Stimulated activated CD4-positive, alpha-beta T cell treated with anti-CD3 and anti-CD28 coated beads, Interleukin-4, amount 100 ng/mL, for 1 hour (primary cell): ENCODE data around the gene DDX46.
A peak's percentile ranks its signal among the peaks of the same experiment; 100 is the strongest.
"Not testable (repeated sequence)": the region's sequence is repeated elsewhere in the genome, so short reads cannot be mapped to it uniquely, and the experiment has no call there.

Experiments used
- DNase-seq: peaks from one replicate; pipeline ENCODE4 v3.0.0-alpha.2; 2020

The DDX46 gene

GRCh38 chr5:134845852-134846640 lies 87.5 kb downstream of the DDX46 start, which contains the start of gene C5orf24:
TSS of gene C5orf24 (plus strand) at chr5:134845968. CDS start at chr5:134854901, 8,933 bp downstream.
- DNase-seq, result peak; percentile 90

DNA sequence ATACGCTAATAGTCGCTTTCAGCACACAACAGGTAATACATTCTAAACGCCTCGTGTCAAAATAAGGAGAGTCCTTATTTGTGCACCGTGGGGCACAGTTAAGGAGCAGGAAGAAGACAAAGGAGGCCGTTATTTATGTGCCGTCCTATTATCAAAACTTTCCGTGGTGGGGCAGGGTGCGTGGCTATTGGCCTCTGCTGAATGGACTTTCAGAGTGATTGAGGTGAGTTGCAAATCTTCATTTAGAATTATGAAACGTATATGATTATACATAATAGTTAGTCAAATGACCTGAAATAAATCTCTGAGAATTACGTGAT lies 88.0 kb downstream of the DDX46 start:
- no peak for DNase-seq

DNA sequence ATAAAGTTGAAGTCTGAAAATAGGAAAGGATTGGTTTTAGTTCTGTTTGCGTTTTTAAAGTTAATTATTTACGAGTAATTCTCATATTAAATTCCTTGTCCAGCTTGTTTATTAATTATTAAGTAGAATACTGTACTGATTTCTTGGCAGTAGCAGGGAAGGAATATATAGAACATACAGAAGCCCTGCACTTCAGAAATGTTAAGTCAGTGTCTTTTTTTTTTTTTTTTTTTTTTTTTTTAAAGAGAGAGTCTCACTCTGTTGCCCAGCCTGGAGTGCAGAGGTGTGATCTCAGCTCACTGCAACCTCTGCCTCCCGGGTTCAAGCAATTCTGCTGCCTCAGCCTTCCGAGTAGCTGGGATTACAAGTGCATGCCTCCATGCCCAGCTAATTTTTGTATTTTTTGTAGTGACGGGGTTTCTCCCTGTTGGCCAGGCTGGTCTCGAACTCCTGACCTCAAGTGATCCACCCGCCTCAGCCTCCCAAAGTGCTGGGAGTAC lies 90.9 kb downstream of the DDX46 start:
- not testable (repeated sequence) for DNase-seq

DNA sequence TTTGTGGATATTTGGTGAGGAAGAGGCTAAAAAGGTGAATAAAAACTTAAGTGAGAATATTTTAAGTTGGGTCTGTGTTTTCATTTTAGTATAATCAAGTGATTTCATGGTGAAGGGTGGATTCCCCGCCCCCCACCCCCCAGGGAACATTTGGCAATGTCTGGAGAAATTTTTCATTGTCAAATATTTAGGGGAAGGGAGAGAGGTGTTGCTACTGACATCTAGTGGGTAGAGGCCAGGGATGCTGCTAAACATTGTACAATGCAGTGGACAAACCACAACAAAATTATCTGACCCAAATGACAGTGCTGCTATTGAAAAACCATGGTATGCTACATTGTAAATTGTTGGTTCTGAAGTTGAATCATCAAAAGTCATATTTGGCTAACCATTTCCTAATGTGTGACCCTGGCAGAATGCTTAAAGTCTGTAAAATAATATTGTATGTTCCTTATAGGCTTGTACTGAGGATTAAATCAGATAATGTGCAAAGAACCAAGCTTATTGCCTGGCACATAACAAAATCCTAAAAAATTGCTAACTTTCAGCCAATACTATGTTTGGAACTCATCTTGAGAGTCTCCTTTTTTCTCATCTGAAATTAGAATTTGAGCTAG lies 92.8 kb downstream of the DDX46 start:
- no peak for DNase-seq

- not testable (repeated sequence) for DNase-seq
These were observed 97.9 kb downstream of the DDX46 start for GRCh38 chr5:134856465-134856864.

DNA sequence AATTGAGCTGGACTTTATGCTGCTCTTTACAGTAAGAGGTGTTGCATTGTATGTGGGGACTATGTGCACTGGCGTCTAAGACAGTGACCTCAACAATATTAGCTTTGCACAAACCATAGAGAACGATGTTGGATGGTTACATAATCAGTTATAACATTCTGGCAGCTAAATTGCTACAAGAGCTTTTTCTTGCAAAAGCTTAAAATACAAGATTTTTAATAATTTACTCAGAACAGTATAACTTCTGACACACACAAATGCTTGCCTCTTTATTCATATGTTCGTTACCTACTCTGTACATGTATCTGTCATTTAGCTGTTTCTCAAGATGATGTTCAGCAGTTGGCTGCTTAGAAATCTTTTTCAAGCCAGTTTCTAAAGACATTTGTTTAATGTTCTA lies 98.8 kb downstream of the DDX46 start:
- DNase-seq, result no peak

- no peak for DNase-seq
These were observed 106.1 kb downstream of the DDX46 start for GRCh38 chr5:134864707-134865106.

DNA sequence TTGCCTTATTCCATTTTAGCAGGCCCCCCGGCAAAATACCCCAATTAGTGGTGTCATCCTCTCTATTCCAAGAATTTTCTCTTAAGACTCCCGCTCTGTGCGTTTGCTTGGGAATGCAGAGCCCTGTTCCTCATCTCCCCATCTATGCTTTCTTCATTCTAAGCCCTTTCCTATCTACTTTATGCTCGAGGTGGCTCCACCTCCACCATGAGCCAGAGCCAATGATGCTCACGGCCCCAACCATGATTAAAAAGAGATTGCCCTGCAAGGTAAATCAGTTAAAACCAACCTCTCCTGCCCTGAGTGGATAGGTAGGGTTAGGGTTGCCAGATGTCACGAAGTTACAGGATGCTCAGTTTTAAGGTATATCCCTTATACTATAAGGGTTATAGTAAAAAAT lies 114.9 kb downstream of the DDX46 start:
- DNase-seq, result peak; percentile 16

GRCh38 chr5:134873987-134874830 lies 115.6 kb downstream of the DDX46 start, which contains the start of gene TXNDC15:
TSS of gene TXNDC15 (plus strand) at chr5:134874371. CDS start at chr5:134874428, 57 bp downstream.
- peak; percentile 82 for DNase-seq

- DNase-seq, result peak; percentile 36
These were observed 116.5 kb downstream of the DDX46 start for GRCh38 chr5:134874831-134875655.

DNA sequence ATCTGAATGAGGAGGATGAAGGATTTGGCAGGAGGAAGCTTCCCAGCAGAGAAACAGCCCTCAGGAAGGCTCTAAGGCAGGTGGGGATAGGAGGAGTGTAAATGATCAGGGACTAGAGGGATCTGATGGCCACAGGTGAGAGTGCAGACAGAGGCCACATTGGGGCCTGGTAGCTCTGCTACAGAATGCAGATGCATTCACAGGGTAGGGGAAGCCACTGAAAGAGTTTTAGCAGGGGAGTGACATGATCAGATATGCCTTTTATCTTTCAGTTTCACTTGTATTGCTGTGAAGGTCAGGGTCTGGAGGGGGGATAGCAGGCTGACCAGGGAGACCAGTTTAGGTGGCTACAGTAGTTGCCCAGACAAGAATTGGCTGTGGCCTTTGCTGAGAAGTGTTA lies 118.6 kb downstream of the DDX46 start:
- no peak for DNase-seq

GRCh38 chr5:134878403-134878802 lies 119.8 kb downstream of the DDX46 start:
- no peak for DNase-seq

DNA sequence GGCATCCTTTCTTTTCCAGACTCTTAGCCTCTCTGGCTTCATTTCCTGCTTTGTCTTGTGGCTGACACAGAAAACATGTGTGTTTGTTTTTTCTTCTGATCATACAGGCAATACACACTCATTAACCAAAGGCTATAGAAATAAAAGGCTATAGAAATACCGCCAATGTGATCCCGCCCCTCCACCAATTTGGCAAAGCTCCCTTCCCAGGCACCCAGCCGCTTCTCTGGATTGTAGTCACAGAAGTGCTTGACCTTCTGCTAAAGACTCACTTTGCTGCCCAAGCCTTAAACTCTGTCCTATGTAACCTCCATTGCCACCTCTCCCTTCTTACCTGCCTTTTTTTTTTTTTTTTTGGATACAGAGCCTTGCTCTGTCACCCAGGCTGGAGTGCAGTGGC lies 120.9 kb downstream of the DDX46 start:
- DNase-seq, result no peak
